ENCODE data around the gene BCORL1.

The BCORL1 gene

GRCh38 chrX:130012683-130013082 is 30.2 kb downstream of the BCORL1 start:
- DNase-seq, result no peak

GRCh38 chrX:130013661-130014060 is 31.2 kb downstream of the BCORL1 start:
- DNase-seq, result no peak

- no peak for DNase-seq
Observed at GRCh38 chrX:130014356-130014755, 31.9 kb downstream of the BCORL1 start.

GRCh38 chrX:130014770-130015169 is 32.3 kb downstream of the BCORL1 start:
- DNase-seq, result no peak

GRCh38 chrX:130015181-130015580 is 32.7 kb downstream of the BCORL1 start:
- no peak for DNase-seq

GRCh38 chrX:130018143-130018542 is 35.7 kb downstream of the BCORL1 start:
- no peak for DNase-seq

- DNase-seq, result no peak
Observed at GRCh38 chrX:130020661-130021324, 38.4 kb downstream of the BCORL1 start.

GRCh38 chrX:130024127-130024526 is 41.7 kb downstream of the BCORL1 start:
- DNase-seq, result peak; percentile 12

GRCh38 chrX:130025256-130025655 is 42.8 kb downstream of the BCORL1 start:
- DNase-seq, result no peak

- no peak for DNase-seq
Observed at GRCh38 chrX:130027569-130027968, 45.1 kb downstream of the BCORL1 start.

- DNase-seq, result peak; percentile 6
Observed at GRCh38 chrX:130028196-130028595, 45.8 kb downstream of the BCORL1 start.

- no peak for DNase-seq
Observed at GRCh38 chrX:130030826-130031225, 48.4 kb downstream of the BCORL1 start.

GRCh38 chrX:130032552-130032951 is 50.1 kb downstream of the BCORL1 start:
- no peak for DNase-seq

GRCh38 chrX:130034178-130034577 is 51.7 kb downstream of the BCORL1 start:
- no peak for DNase-seq

- DNase-seq, result no peak
Observed at GRCh38 chrX:130039847-130040246, 57.4 kb downstream of the BCORL1 start.

GRCh38 chrX:130047416-130047815 is 65.0 kb downstream of the BCORL1 start:
- DNase-seq, result no peak

GRCh38 chrX:130048686-130049222 is 66.3 kb downstream of the BCORL1 start:
- no peak for DNase-seq

GRCh38 chrX:130049821-130050220 is 67.4 kb downstream of the BCORL1 start:
- DNase-seq, result no peak

- no peak for DNase-seq
Observed at GRCh38 chrX:130051176-130051845, 68.9 kb downstream of the BCORL1 start.

GRCh38 chrX:130053236-130053635 is 70.8 kb downstream of the BCORL1 start:
- no peak for DNase-seq

GRCh38 chrX:130055103-130055502 is 72.7 kb downstream of the BCORL1 start:
- DNase-seq, result peak; percentile 50

- no peak for DNase-seq
Observed at GRCh38 chrX:130055899-130056298, 73.5 kb downstream of the BCORL1 start.

GRCh38 chrX:130057209-130057608 is 74.8 kb downstream of the BCORL1 start:
- peak; percentile 3 for DNase-seq

GRCh38 chrX:130058652-130059051 is 76.2 kb downstream of the BCORL1 start:
- no peak for DNase-seq
